GM23338 (cell line): Measurements from ENCODE around the gene THOC2. TPM values are rescaled to one million over a fixed set of nuclear protein-coding genes. Genes with fewer than 3 reads are reported as not detected.
"Not testable (repeated sequence)": the region's sequence is repeated elsewhere in the genome, so short reads cannot be mapped to it uniquely, and the experiment has no call there.

Experiments
- ATAC-seq: fragments of 200-7000 bp; cut with Tn5 transposase; 3 replicates; pipeline ENCODE4 v1.9.1; 2020
- DNase-seq: peaks from one replicate; pipeline ENCODE4 v3.0.0-alpha.2; 2015; ENCODE audit warnings: low spot score
- H2AFZ ChIP-seq: fragments of 200-600 bp; sonication (generic); 2 replicates; pipeline ENCODE4 v1.8.0; 2016; ENCODE audit warnings: antibody characterized with exemption, mild to moderate bottlenecking, moderate library complexity
- H3F3A ChIP-seq: fragments of 200-600 bp; sonication (generic); replicated peaks from 2 replicates; pipeline ENCODE4 v1.8.0; 2017; ENCODE audit warnings: antibody characterized with exemption, mixed run types, low read depth
- H3K27ac ChIP-seq: fragments of 200-600 bp; sonication (generic); 2 replicates; pipeline ENCODE4 v1.6.1; 2016; ENCODE audit warnings: low read depth
- H3K27me3 ChIP-seq: fragments of 200-600 bp; sonication (generic); 2 replicates; pipeline ENCODE4 v1.8.0; 2016; ENCODE audit warnings: mild to moderate bottlenecking, mixed run types, moderate library complexity; ENCODE audit not compliant: insufficient read depth
- H3K36me3 ChIP-seq: fragments of 200-600 bp; sonication (generic); 2 replicates; pipeline ENCODE4 v1.8.0; 2016; ENCODE audit warnings: mild to moderate bottlenecking; ENCODE audit not compliant: insufficient read depth
- H3K4me1 ChIP-seq: fragments of 200-600 bp; sonication (generic); 2 replicates; pipeline ENCODE4 v1.8.0; 2016; ENCODE audit warnings: mild to moderate bottlenecking, moderate library complexity; ENCODE audit not compliant: insufficient read depth
- H3K4me2 ChIP-seq: fragments of 200-600 bp; sonication (generic); 2 replicates; pipeline ENCODE4 v1.7.1; 2017; ENCODE audit warnings: mixed run types
- H3K4me3 ChIP-seq: fragments of 200-600 bp; sonication (generic); 2 replicates; pipeline ENCODE4 v1.6.1; 2016; ENCODE audit warnings: mixed run types
- H3K79me2 ChIP-seq: fragments of 200-600 bp; sonication (generic); replicated peaks from 2 replicates; pipeline ENCODE4 v1.8.0; 2017; ENCODE audit warnings: mild to moderate bottlenecking; ENCODE audit not compliant: insufficient read depth
- H3K9me2 ChIP-seq: fragments of 200-600 bp; sonication (generic); 2 replicates; pipeline ENCODE4 v1.8.0; 2017; ENCODE audit not compliant: insufficient read depth
- H4K20me1 ChIP-seq: fragments of 200-600 bp; sonication (generic); replicated peaks from 2 replicates; pipeline ENCODE4 v1.8.0; 2017; ENCODE audit warnings: mild to moderate bottlenecking; ENCODE audit not compliant: insufficient read depth
- H3K27ac Mint-ChIP-seq: 2 replicates; pipeline ENCODE4 v1.8.0; 2020; ENCODE audit warnings: inconsistent platforms, mild to moderate bottlenecking, moderate library complexity, mixed read lengths
- H3K27me3 Mint-ChIP-seq: 3 replicates; pipeline ENCODE4 v1.8.0; 2022; ENCODE audit warnings: low read depth, mild to moderate bottlenecking, moderate library complexity, mixed read lengths, inconsistent platforms; ENCODE audit not compliant: insufficient read depth, poor library complexity
- H3K36me3 Mint-ChIP-seq: 3 replicates; pipeline ENCODE4 v1.8.0; 2021; ENCODE audit warnings: low read depth, mild to moderate bottlenecking, inconsistent platforms, moderate library complexity, mixed read lengths
- H3K4me1 Mint-ChIP-seq: 3 replicates; pipeline ENCODE4 v1.8.0; 2020; ENCODE audit warnings: mild to moderate bottlenecking, inconsistent platforms, mixed read lengths
- H3K4me3 Mint-ChIP-seq: 3 replicates; pipeline ENCODE4 v1.8.0; 2021; ENCODE audit warnings: moderate library complexity, mild to moderate bottlenecking, inconsistent platforms, mixed read lengths
- H3K9me3 Mint-ChIP-seq: 3 replicates; pipeline ENCODE4 v1.8.0; 2020; ENCODE audit warnings: moderate library complexity, mild to moderate bottlenecking, inconsistent platforms, mixed read lengths
- CREB1 ChIP-seq: fragments of 250-450 bp; sonication (Bioruptor Pico); IDR thresholded peaks from 2 replicates; pipeline ENCODE4 v1.5.0; 2020; ENCODE audit warnings: low read depth, mild to moderate bottlenecking, moderate library complexity
- NANOG ChIP-seq: IDR thresholded peaks from 2 replicates; pipeline ENCODE4 v1.6.1; 2016; ENCODE audit warnings: antibody characterized with exemption, borderline replicate concordance
- POLR2AphosphoS5 ChIP-seq: IDR thresholded peaks from 2 replicates; pipeline ENCODE4 v1.6.1; 2016; ENCODE audit warnings: antibody characterized with exemption, low read depth
- REST ChIP-seq: IDR thresholded peaks from one replicate; pipeline ENCODE4 v1.6.1; 2018; ENCODE audit warnings: antibody characterized with exemption; ENCODE audit not compliant: unreplicated experiment
- ZNF331 ChIP-seq: fragments of 250-450 bp; sonication (Bioruptor Pico); IDR thresholded peaks from 2 replicates; pipeline ENCODE4 v1.5.0; 2020; ENCODE audit warnings: low read depth, mild to moderate bottlenecking, moderate library complexity
- polyA plus RNA-seq: library from polyadenylated mRNA; unstranded; fragments of >200 nt; fragmentation: Nextera tagmentation; extraction: Ambion mirVana; gene quantifications from 2 replicates; pipeline ENCODE4 v1.2.1, GENCODE V29; 2016
- total RNA-seq: library from RNA; depleted of rRNA; stranded (reverse); fragments of >200 nt; shearing (Covaris generic); gene quantifications from 2 replicates; pipeline ENCODE4 v1.2.3, GENCODE V29; 2014
- TF ChIP-seq, protein P1 (sequence below), 2 experiments: fragments of 200-600 bp in 1 of 2; sonication (generic) in 1 of 2; conservative IDR thresholded peaks; 2 replicates each; pipeline versions ENCODE4 v1.5.1 to v1.6.1; 2016 to 2017; ENCODE audit warnings: antibody characterized with exemption in 2 of 2, low read depth in 2 of 2, mild to moderate bottlenecking in 2 of 2, moderate library complexity in 1 of 2

THOC2 gene
- total and polyA plus RNA-seq, 2 experiments from 2014 or later = 86.6 to 138 TPM

DNA sequence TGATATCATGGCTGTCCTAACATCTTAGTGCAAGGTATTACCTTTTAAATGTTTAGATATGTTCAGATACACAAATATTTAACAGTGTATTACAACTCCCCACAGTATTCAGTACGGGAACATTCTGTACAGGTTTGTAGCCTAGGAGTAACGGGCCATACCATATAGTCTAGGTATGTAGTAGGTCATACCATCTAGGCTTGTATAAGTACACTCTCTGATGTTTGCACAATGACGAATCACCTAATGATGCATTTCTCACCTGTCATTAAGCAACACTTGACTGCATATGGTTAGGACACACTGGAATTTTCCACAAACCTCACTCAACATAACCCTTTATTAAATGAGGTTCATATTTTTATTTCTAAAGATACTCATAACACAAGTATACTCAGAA, 67.7 kb downstream of the THOC2 start:
- no peaks in the 10 kb centered on the region for H3K27me3 Mint-ChIP-seq
- Histone ChIP-seq H3K4me3 (no peak overlapping the region), H3K4me2 (no peak overlapping the region), H3K79me2 (peaks cover 9% of the 10 kb centered on the region; the same call in 1 of the 2 replicates), H3K27ac (no peak overlapping the region), H3K27me3 (no peaks in the 10 kb centered on the region), H3K36me3 (peaks cover 15% of the 10 kb centered on the region), H2AFZ (no peak overlapping the region), H3K4me1 (no peaks in the 10 kb centered on the region), H4K20me1 (no peaks in the 10 kb centered on the region), H3K9me2 (no peaks in the 10 kb centered on the region), H3F3A (no peaks in the 10 kb centered on the region)
- H3K36me3 Mint-ChIP-seq = peaks cover 66% of the 10 kb centered on the region
- no peak for TF ChIP-seq POLR2AphosphoS5
- no peak for TF ChIP-seq NANOG
- TF ChIP-seq CREB1 (CRISPR knock-in tag) = no peak
- TF ChIP-seq, protein P1, sequence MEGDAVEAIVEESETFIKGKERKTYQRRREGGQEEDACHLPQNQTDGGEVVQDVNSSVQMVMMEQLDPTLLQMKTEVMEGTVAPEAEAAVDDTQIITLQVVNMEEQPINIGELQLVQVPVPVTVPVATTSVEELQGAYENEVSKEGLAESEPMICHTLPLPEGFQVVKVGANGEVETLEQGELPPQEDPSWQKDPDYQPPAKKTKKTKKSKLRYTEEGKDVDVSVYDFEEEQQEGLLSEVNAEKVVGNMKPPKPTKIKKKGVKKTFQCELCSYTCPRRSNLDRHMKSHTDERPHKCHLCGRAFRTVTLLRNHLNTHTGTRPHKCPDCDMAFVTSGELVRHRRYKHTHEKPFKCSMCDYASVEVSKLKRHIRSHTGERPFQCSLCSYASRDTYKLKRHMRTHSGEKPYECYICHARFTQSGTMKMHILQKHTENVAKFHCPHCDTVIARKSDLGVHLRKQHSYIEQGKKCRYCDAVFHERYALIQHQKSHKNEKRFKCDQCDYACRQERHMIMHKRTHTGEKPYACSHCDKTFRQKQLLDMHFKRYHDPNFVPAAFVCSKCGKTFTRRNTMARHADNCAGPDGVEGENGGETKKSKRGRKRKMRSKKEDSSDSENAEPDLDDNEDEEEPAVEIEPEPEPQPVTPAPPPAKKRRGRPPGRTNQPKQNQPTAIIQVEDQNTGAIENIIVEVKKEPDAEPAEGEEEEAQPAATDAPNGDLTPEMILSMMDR (conservative IDR thresholded peaks at IDR 0.05; ENCODE audit: low read depth in 2 of 2) = no peak
- no peak for TF ChIP-seq ZNF331 (CRISPR knock-in tag)
- TF ChIP-seq REST = no peak
- no peak for ATAC-seq
- no peak for DNase-seq
- no peaks in the 10 kb centered on the region for H3K4me1 Mint-ChIP-seq
- no peak overlapping the region for H3K27ac Mint-ChIP-seq
- no peak overlapping the region for H3K4me3 Mint-ChIP-seq
- no peaks in the 10 kb centered on the region for H3K9me3 Mint-ChIP-seq

- not testable (repeated sequence) for H3K4me3 ChIP-seq, H3K79me2 ChIP-seq, ATAC-seq, H3F3A ChIP-seq, H2AFZ ChIP-seq, H3K9me3 Mint-ChIP-seq, H3K27ac Mint-ChIP-seq, H3K4me1 Mint-ChIP-seq, H3K4me3 Mint-ChIP-seq, H4K20me1 ChIP-seq, DNase-seq, H3K27me3 ChIP-seq, H3K4me1 ChIP-seq, H3K4me2 ChIP-seq, H3K9me2 ChIP-seq, H3K27ac ChIP-seq, H3K27me3 Mint-ChIP-seq
- H3K36me3 Mint-ChIP-seq = peaks cover 69% of the 10 kb centered on the region
- peaks cover 15% of the 10 kb centered on the region for H3K36me3 ChIP-seq
Observed at GRCh38 chrX:123664467-123665167, 68.2 kb downstream of the THOC2 start.

DNA sequence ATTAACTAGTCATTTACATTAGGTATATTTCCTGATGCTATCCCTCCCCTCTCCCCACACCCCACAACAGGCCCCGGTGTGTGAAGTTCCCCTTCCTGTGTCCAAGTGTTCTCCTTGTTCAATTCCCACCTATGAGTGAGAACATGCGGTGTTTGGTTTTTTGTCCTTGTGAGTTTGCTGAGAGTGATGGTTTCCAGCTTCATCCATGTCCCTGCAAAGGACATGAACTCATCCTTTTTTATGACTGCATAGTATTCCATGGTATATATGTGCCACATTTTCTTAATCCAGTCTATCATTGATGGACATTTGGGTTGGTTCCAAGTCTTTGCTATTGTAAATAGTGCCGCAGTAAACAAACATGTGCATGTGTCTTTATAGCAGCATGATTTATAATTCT, 69.1 kb downstream of the THOC2 start:
- H2AFZ ChIP-seq, H3K9me2 ChIP-seq, H4K20me1 ChIP-seq, H3K27me3 ChIP-seq, ATAC-seq, H3K4me3 Mint-ChIP-seq, H3K27ac ChIP-seq, H3K4me1 ChIP-seq, H3K4me2 ChIP-seq, H3K4me3 ChIP-seq, H3F3A ChIP-seq, H3K4me1 Mint-ChIP-seq, DNase-seq, H3K27ac Mint-ChIP-seq, H3K9me3 Mint-ChIP-seq, H3K27me3 Mint-ChIP-seq: not testable (repeated sequence)
- peaks cover 15% of the 10 kb centered on the region for H3K36me3 ChIP-seq
- peaks cover 64% of the 10 kb centered on the region for H3K36me3 Mint-ChIP-seq
- H3K79me2 ChIP-seq = peaks cover 13% of the 10 kb centered on the region; the same call in 1 of the 2 replicates

GRCh38 chrX:123656507-123656906, 76.3 kb downstream of the THOC2 start:
- not testable (repeated sequence) for H3K27me3 ChIP-seq, H3K27ac ChIP-seq, H3K4me3 Mint-ChIP-seq, H3K4me1 Mint-ChIP-seq, DNase-seq, H3K9me3 Mint-ChIP-seq, H3K36me3 ChIP-seq, H3F3A ChIP-seq, H3K4me3 ChIP-seq, H3K27me3 Mint-ChIP-seq, H3K27ac Mint-ChIP-seq, H3K4me1 ChIP-seq, ATAC-seq, H4K20me1 ChIP-seq, H3K4me2 ChIP-seq, H3K9me2 ChIP-seq, H2AFZ ChIP-seq
- H3K36me3 Mint-ChIP-seq = peaks cover 30% of the 10 kb centered on the region; the same call in 2 of the 3 replicates
- H3K79me2 ChIP-seq = peaks cover 42% of the 10 kb centered on the region
